HG02970 (cell line): ENCODE measurements around the gene UTP20.

ENCODE experiments used
- ATAC-seq: cut with Tn5 transposase; IDR thresholded peaks from one replicate; pipeline ENCODE4 v1.9.1; 2021; ENCODE audit warnings: mild to moderate bottlenecking, moderate library complexity, moderate number of reproducible peaks; ENCODE audit not compliant: unreplicated experiment, low FRiP score

The UTP20 gene

DNA sequence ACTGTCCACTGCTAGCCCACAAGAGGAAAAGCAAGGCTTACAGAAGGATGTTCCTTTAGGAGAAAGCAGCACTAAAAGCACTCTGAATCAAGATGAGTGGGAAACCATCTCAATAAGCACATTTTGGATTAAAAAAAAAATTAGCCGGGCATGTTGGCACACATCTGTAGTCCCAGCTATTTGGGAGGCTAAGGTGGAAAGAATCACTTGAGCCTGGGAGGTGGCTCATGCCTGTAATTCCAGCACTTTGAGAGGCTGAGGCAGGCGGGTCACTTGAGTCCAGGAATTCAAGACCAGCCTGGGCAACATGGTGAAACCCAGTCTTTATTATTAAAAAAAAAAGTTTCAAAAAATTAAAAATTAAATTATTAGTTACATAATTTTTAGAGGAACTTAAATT lies 144.7 kb downstream of the UTP20 start:
- ATAC-seq, result no peak

DNA sequence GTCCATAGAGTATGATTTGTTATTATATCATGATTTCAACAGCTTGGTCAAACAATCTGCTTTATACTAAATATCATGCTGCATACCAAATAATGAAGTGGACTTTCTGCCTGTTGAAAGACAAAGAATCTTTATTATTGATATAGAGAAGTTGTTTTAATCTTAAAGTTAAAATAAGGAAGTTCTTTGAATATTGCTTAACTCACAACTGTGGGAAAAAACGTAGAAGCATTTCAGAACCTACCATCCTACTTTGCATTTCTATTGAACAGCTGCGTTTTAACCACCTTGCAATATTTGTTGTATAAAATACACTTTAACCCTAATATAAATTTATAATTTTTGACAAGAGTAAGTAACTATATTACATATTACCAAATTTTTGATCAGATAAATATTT lies 150.6 kb downstream of the UTP20 start:
- no peak for ATAC-seq

DNA sequence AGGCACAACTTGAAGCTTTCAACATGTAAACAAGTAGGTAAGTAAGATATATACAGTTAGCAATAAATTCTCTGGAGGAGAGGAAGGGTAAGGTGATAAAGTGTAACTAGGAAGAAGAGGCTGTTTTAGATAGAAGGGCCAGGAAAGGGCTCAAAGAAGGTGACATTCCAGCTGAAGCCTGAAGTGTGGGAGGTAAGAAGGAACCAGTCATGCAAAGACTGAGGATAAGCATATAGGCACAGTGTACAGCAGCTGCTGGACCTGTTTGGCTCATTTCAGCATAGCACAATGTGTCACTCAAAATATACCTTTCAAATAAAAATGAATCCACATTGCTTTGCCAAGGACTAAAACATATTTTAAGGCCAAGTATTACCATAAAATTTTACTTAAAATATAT lies 156.2 kb downstream of the UTP20 start:
- no peak for ATAC-seq
